ENCODE data around the gene DIDO1. TPM values are rescaled to one million over a fixed set of nuclear protein-coding genes. Genes with fewer than 3 reads are reported as not detected.

Gene DIDO1
- total RNA-seq, 4 donors from 2014 or later, result 49.5 to 75.8 (median 66.5) TPM

- 83 to 100% methylated on average over 2 to 4 of the region's 15 CpGs for WGBS, 2 donors (ENCODE audit: low coverage in 1 of 2)
- Histone ChIP-seq H3K27me3 (no peaks in the 10 kb centered on the region), H3K4me3 (no peak overlapping the region), H3K9me3 (no peaks in the 10 kb centered on the region), H3K4me1 (peaks cover 0 to 17% (median 0%) of the 10 kb centered on the region in 3 donors), H3K36me3 (peaks cover 0 to 99% of the 10 kb centered on the region in 2 donors), H3K27ac (no peak overlapping the region)
- ATAC-seq, result no peak
- no peak for TF ChIP-seq CTCF (IDR thresholded peaks at IDR 0.05)
- no peak for TF ChIP-seq EP300 (IDR thresholded peaks at IDR 0.05)
- no peak for TF ChIP-seq POLR2AphosphoS5 (IDR thresholded peaks at IDR 0.05)
- no peak for TF ChIP-seq POLR2A (IDR thresholded peaks at IDR 0.05)
Measured at GRCh38 chr20:62891111-62891510, 35.2 kb downstream of the DIDO1 start.

- 68 to 80% methylated on average over 2 to 3 of the region's 7 CpGs for WGBS, 2 donors (ENCODE audit: low coverage in 1 of 2)
- Histone ChIP-seq H3K4me1 (peaks cover 0 to 17% (median 0%) of the 10 kb centered on the region in 3 donors), H3K27ac (no peak overlapping the region), H3K4me3 (no peak overlapping the region), H3K27me3 (no peaks in the 10 kb centered on the region), H3K9me3 (no peaks in the 10 kb centered on the region), H3K36me3 (peaks cover 0 to 97% of the 10 kb centered on the region in 2 donors)
- TF ChIP-seq CTCF (IDR thresholded peaks at IDR 0.05), result no peak
- no peak for TF ChIP-seq EP300 (IDR thresholded peaks at IDR 0.05)
- no peak for TF ChIP-seq POLR2AphosphoS5 (IDR thresholded peaks at IDR 0.05)
- no peak for TF ChIP-seq POLR2A (IDR thresholded peaks at IDR 0.05)
- ATAC-seq, result no peak
Measured at GRCh38 chr20:62890444-62890843, 35.9 kb downstream of the DIDO1 start.

GRCh38 chr20:62889871-62890270 is 36.4 kb downstream of the DIDO1 start:
- 84 to 90% methylated on average over 2 to 5 of the region's 9 CpGs for WGBS, 2 donors (ENCODE audit: low coverage in 1 of 2)
- no peak overlapping the region for H3K4me3 ChIP-seq
- H3K27ac ChIP-seq, result no peak overlapping the region
- no peaks in the 10 kb centered on the region for H3K9me3 ChIP-seq
- peaks cover 0 to 92% of the 10 kb centered on the region in 2 donors for H3K36me3 ChIP-seq
- H3K4me1 ChIP-seq, result peaks cover 0 to 17% (median 0%) of the 10 kb centered on the region in 3 donors
- no peak for TF ChIP-seq POLR2A (IDR thresholded peaks at IDR 0.05)
- TF ChIP-seq CTCF (IDR thresholded peaks at IDR 0.05), result no peak
- TF ChIP-seq EP300 (IDR thresholded peaks at IDR 0.05), result no peak
- TF ChIP-seq POLR2AphosphoS5 (IDR thresholded peaks at IDR 0.05), result no peak
- H3K27me3 ChIP-seq, result no peaks in the 10 kb centered on the region
- no peak for ATAC-seq

GRCh38 chr20:62889411-62889810 is 36.9 kb downstream of the DIDO1 start:
- Histone ChIP-seq H3K27ac (no peak overlapping the region), H3K4me1 (peaks cover 0 to 17% (median 0%) of the 10 kb centered on the region in 3 donors), H3K9me3 (no peaks in the 10 kb centered on the region), H3K27me3 (no peaks in the 10 kb centered on the region), H3K4me3 (no peak overlapping the region), H3K36me3 (peaks cover 0 to 87% of the 10 kb centered on the region in 2 donors)
- no peak for ATAC-seq
- 90% methylated on average over 6 of the region's 8 CpGs; no CpG with 5 or more reads in 1 of the 2 donors for WGBS, 2 donors (ENCODE audit: low coverage in 1 of 2)
- TF ChIP-seq EP300 (IDR thresholded peaks at IDR 0.05) (no peak), POLR2A (IDR thresholded peaks at IDR 0.05) (no peak), CTCF (IDR thresholded peaks at IDR 0.05) (no peak), POLR2AphosphoS5 (IDR thresholded peaks at IDR 0.05) (no peak)

- WGBS, 2 donors (ENCODE audit: low coverage in 1 of 2), result 84% methylated on average over 9 of the region's 17 CpGs; no CpG with 5 or more reads in 1 of the 2 donors
- Histone ChIP-seq H3K4me1 (peaks cover 0 to 17% (median 0%) of the 10 kb centered on the region in 3 donors), H3K36me3 (peaks cover 0 to 82% of the 10 kb centered on the region in 2 donors), H3K27me3 (no peaks in the 10 kb centered on the region), H3K9me3 (no peaks in the 10 kb centered on the region), H3K4me3 (no peak overlapping the region), H3K27ac (no peak overlapping the region)
- no peak for ATAC-seq
- no peak for TF ChIP-seq POLR2AphosphoS5 (IDR thresholded peaks at IDR 0.05)
- TF ChIP-seq POLR2A (IDR thresholded peaks at IDR 0.05), result no peak
- TF ChIP-seq EP300 (IDR thresholded peaks at IDR 0.05), result no peak
- no peak for TF ChIP-seq CTCF (IDR thresholded peaks at IDR 0.05)
Measured at GRCh38 chr20:62888910-62889309, 37.4 kb downstream of the DIDO1 start.
